TTC549 (cell line): ENCODE results near the gene POC1B.
"Not testable (repeated sequence)": the region's sequence is repeated elsewhere in the genome, so short reads cannot be mapped to it uniquely, and the experiment has no call there.

Source experiments
- FAIRE-seq: peaks from 2 replicates; lab custom pipeline; 2012; peaks lifted over from hg19 to GRCh38; lab: Jason Lieb, UNC

Gene POC1B

DNA sequence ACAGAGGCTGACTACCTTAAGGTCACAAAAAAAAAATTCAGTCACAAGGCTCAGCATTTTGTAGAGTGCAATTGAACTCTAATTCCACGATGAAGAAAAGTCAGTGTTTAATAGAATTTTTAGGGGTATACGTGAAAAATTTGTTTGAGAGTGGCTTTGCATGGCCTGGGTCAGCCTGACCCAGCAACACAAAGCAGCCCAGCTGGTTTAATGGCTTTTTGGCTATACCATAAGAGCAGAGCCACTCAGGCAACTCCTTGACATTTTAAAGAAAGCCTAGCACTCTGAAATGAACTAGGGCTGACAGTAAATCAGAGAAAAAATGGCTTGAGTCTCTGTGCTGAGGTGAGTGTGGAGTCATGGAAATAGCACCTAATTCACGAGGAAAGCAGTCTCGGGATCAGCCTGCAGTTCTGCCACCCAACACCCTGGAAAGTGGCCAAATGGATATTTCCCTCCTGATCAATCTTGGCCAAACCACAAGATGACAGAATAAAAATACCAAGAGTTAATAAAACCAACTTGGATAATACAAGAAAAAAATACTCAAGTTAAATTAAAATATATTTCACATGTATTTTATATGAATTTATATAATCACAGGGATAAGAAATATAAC is 60.8 kb downstream of the POC1B start:
- FAIRE-seq: no peak

DNA sequence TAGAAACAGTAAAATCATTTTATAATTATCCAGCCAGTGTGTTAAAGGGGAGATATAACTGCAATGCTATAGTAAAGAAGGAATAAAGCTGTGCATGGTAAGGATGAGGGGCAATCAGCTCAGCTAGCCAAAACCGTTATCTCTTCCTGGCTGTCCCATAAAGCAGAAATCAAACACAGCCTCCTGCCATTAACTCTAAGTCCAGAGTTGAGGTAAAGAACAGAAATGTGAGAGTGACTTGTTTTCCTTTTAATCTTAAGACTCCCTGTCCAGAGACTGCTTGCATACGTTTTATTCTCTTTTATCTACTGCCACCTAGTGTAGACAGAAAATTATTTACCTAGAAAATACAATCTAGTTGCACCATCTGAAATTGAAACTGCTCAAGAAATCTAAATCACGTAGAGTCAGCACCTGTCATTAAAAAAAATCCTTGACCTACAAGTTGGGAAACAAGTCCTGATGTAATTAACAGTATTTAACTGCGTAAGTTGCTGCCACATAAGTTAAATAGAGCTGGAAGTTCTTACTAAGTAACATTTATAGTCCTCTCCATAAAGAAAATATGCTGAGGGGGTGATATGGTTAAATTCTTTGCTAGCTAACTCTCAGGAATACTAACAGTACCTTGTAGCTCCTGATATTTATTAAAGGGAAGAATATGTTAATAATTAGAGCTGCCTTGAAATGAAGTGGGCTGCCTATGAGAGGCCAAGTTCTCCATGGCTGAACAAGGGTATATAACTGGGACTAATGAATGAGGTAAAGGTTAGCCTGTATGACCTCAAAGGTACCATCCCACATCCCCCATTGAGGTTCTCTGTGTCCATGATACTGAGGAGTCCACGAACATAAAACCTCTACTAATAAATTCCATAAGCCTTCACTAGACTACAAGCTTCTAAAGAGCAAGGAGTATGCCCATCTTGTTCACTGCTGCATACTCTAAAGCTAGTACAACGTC is 63.9 kb downstream of the POC1B start:
- FAIRE-seq: peak; percentile 97

DNA sequence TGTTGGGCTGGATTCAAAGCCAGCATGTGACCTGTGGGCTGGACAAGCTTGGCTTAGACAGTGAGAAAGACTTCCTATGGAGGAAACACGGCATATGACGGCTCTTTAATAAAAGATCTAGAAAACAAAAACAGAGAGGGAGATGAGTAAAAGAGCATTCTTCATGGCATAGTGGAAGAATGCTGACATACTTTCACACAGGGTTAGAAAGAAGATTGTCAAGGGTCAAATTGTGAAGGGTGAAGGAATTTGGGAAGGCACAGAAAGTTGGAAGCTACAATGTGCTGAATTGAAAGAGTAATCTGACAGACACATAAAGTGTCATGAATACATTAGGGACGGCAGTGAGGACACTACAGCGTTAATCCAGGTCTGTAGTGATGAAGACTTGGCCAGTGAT is 64.7 kb downstream of the POC1B start:
- FAIRE-seq: peak; percentile 46

DNA sequence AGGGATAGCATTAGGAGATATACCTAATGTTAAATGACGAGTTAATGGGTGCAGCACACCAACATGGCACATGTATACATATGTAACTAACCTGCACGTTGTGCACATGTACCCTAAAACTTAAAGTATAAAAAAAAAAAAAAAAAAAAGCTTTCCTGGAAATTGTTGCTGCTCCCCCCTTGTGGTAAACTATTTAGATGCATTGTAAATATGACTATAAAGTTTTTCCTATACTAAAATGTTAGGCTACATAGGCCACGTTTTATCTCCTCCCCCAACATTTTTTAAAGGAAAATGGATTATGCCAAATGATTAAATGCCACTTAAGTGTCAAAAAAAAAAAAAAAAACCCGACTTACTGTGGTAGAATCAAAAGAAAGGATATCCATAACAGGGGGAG is 66.6 kb downstream of the POC1B start:
- not testable (repeated sequence) for FAIRE-seq

DNA sequence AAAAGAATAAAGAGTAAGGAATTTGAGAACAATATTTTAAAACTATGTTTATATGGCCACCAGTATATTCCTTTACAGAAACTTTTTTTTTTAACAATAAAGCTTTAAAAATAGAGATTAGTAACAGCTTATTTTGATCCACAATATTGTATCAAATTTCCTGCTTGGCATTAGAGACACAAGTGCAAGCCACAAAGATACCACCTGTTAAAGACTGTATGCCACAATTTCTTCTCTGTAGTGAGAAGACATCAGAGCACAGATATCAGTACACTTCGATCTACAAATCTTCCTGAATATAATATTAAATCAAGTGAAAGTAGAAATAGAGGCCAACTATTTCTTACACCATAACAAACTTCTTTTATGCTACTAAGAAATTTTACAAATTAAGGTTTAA is 69.3 kb downstream of the POC1B start:
- FAIRE-seq: no peak

DNA sequence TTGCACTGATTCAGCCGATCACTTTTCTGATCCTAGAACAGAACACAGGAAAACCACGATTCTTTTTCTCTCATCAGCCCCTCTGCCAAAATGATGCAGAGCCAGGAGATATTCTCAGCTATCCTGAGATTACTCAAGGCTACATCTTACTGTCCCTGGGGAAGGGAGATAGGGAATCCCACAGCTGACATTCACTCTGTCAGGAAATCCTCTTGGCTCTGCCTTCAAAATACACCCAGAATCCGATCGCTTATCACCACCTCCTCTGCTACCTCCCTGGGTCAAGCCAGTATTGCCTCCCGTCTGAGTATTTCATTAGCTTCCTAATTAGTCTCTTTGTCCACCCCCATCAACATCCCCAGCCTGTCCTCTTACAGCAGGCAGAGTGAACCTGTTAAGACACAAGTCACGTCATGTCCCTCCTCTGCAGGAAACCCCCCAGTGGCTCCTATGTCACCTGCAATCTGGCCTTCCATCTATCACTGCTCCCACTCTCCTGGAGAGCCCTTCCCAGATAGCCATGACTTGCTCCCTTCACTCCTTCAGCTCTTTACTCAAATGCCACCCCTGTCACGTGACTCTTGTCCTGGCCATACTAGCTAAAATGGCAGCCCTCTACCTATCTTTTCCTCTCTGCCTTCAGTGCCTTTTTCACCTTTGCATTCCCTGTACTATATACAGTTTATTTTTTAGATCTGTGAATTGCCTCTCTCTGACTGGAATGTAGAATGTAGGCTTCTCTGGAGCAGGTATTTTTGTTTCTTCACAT is 71.6 kb downstream of the POC1B start:
- FAIRE-seq: no peak

DNA sequence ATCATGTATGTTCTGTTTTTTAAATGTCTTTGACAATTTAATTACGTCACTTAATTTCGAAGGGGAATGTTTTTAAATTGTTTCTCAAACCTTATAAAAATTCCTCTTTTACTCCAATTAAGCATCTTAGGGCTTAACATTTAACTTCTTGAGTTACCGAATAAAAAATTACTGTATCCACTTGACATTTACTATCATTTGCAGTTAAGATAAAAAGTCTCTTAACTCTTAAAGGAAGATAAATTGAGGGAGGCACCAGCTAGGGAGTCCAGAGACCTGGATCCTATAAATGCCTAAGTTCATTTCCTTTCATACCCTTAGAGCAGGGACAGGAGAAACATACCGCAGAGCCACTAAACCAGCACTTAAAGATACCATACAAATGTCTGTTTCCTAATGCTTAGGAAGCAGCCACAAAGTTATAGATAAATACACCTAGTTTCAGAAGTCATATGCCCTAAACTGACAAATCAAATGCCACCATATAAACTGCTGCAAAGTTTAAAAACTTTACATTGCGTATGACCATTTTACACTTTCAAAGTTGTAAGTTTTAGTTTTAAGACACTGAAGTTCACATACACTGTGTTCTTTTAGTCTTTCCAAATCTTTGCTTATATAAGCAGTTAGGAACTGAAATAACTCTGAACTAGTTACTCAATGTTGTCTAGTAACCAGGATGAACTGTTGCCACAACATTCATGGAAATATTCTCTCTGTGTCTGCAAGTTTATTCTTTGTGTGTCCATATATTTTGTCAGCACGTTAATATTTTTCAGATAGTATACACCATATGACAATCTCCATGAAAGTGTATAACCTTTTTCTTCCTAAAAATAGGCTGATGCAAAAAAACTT is 72.5 kb downstream of the POC1B start:
- FAIRE-seq: no peak

DNA sequence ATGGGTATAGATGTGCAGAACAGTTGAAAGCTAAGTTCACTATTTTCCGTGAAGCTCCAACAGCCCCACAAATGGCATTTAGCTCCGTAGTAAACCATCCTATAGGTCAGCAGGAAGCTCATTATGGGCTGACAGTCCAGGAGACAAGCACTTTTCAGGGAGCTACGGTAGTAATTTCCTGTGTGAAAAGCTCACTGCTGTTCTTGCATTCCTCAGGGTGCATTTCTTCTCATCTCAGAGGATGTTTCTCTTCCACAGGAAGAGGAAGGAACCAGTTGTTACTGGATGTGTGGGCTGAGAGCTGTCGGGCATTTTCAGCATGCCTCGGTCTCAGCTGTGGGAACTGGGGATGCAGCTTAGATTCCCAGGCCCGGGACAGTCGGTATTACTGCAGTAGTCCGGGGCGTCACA is 74.0 kb downstream of the POC1B start:
- peak; percentile 91 for FAIRE-seq

DNA sequence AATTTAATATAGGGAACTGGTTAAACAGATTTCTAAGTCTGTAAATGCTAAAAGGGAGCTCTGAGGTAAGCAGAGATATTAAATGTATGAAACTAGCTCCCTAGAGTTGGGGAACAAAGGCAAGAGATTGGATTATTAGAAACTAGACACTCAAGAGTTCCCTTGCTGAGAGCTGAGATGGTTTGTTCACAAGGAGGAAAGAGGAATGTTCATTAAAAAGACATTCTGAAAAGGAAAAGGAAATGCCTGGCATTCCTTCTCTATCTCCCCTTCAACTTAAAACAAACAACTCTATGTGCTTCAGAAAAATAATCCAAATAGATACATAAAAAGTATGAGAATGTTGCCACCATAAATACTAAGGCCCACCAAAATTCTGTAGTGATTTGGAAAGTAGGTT is 74.9 kb downstream of the POC1B start:
- no peak for FAIRE-seq

DNA sequence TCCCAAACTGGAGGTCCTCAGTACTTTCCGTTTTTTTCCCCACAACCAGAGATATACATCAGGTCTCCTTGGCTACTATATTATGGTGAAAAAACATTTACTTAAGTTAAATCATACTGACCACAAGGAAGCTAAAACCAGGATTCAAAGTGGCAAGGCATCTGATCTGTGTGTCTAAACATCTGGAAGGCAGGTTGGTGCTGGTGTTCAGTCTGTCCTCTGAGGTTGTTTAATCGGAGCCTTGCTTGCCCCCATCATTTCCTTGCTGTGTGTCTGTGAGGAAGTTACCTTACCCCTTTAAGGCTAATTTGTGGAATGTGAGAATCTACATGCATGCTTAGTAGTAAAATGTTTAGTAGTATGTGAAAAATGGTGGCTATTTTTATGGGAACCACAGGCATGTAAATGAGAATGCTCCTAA is 76.9 kb downstream of the POC1B start:
- FAIRE-seq: no peak

DNA sequence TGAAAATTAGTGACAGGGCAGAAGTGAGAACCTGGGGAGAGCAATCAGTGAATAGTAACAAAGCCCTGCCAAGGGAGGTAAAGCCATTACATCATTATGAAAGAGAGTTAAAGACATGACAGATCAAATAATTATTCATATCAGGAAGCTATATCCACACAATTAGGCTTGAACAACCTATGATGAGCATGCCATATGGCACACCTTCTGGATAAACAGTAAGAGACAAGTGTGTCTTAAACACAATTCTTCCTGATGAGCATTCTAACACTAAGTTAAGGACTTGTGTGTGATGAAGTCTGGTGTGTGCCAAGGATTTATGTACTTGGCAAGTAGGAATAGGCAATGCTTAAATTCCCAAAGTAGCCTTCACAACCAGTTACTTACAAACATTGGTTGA is 77.3 kb downstream of the POC1B start:
- no peak for FAIRE-seq

DNA sequence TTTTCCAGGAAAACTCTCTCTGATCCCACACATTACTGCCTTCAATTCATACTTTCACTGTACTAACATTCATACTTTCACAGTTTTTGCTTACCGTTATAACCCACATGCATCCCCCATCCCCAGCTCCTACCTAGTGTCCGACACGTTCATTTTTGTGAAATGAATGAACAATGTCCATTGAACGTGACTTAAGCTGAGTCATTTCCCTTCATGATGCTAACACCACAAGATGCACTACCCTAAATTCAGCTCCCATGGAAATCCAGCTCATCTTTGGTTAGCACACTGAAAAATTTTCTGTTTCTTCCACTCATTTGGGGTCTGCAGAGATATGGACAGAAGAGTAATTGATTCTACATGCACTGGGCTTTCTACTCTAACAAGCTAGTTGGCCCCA is 85.9 kb downstream of the POC1B start:
- FAIRE-seq: no peak

DNA sequence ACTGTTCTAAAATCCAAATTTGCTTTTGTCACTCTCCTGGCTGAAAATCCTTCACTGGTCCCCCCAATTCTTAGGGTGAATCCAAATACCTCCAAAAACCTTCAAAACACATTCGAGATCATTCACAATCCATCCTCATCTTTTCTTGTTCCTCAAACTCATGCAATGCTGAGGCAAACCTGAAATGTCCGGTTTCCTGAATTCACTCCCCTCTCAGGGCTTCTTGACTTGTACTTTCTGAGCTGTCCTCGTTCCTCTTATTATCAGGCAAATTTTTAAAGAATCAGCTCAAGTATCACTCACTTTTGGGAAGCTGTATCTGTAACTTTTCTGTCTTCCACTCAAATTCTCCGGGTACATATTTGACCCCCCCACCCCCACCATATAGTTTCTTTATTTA is 88.6 kb downstream of the POC1B start:
- no peak for FAIRE-seq

DNA sequence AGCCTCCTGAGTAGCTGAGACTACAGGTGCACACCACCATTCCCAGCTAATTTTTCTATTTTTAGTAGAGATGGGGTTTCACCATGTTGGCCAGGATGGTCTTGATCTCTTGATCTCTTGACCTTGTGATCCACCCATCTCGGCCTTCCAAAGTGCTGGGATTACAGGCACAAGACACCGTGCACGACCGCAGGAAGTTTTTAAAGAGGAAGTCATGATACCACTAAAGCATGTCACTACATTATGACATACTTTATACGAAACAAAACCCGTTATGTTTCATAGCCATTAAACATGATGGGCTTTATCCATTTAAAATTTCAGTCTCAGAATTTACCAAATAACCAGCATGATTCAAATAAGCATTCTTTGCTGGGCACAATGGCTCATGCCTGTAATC is 89.8 kb downstream of the POC1B start:
- no peak for FAIRE-seq

DNA sequence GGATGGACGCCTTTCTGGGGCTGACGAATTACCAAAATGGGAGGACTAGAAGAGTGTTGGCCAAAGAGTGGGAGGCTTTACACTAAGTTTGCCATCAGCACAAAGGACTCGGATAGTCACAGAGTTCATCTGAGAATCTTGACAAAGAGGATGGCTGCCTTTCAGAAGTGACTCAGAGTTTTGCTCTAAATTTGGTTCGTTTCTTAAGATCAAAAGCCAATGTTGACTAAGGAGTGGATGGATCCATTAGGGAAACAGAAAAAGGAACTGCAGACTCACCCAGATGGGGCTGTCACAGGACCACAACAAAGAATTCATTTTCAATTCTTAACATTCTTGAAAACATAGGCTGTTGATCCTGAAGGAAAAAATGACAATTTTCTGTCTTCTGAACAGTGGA is 92.2 kb downstream of the POC1B start:
- FAIRE-seq: no peak

DNA sequence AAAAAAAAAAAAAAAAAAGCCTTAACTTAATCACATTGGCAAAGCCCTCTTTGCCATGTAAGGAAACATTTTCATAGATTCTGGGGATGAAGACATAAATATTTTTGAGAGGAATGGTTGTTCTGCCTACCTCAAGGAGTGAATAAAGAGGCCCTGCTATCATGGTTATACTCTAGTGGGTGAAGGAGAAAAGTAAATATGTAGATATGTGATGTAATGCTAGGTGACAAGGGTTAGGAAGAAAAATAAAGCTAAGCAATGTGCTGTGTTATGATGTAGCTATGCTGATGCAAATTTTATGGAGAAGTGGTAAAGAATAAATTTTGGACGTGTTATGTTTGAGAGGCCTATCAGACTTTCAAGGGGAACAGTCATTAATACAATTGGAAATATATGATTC is 93.5 kb downstream of the POC1B start:
- FAIRE-seq: no peak

DNA sequence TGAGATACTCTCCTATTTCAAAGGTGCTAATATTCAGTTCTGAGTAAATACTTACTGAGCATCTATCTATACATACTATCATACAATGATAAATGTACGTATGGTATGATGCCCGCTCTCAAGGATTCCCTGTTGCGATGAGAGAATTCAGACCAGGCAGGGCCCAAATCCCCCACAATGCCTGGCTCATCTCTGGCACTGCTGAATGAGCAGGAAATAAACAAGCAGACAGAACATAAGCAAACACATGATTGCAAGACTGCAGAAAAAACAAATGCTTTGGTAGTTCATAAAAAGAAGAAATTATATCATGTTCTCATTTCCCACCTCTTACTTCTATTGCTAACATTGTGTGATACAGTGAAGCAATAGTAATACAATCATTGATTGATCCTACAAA is 96.3 kb downstream of the POC1B start:
- FAIRE-seq: no peak

DNA sequence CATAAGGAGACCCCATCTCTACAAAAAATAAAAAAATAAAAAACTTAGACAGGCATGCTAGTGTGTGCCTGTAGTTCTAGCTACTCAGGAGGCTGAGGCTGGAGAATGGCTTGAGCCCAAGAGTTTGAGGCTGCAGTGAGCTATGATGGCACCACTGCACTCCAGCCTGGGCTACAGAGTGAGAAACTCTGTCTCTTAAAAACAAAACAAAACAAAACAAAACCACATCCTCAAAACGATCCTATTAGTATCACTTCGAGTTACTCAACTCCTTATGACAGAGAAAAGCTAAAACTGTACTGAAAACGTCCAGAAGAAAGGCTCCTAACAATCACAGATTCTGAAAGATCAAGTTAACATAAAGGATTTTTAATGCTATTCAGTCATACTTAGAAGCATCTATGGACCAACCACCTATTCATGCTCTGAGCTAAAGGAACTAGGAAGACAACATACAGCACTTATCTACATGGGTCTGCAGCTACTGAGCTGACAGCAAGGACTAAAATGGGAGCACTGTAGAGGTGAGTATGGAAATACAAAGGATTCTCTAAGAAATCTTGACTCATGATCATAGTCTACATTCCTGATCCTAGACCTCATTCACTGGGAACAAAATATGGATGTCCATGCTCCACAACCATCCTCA is 98.2 kb downstream of the POC1B start:
- no peak for FAIRE-seq

DNA sequence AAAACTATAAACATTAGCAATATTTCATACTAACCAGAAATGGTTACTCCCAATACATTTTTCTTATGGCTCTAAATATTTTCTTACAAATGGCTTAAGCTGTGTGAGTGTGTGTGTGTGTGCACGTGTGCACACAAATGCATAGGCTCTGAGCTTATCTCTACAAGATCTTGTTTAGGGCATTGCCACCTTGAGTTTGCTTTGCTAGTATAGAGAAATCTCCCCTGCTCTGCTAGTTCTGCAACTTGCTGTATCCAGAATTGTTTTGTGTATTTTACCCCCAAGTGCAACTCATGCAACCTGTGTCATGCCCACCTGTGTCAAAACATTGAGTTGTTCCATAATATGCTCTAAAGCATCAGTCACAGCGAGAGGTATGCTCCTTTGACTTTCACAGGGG is 101.0 kb downstream of the POC1B start:
- FAIRE-seq: no peak

DNA sequence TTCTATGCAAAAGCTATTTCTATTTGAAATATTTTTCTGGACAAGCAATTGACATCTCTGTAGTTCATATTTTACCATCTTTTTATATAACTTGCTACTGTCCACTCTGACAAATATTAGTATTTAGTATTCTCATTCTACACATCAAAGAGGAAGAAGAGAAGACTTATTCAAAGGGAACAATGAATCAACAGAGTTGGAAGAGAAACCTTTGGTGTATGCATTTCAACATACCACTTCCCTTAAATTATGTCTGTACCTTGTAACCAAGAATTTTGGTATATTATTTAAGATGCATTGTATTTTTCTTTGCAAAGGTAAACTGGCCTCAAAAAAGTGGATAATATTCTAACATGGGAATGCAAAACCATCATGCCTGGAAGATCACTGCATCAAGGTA is 101.5 kb downstream of the POC1B start:
- FAIRE-seq: no peak

DNA sequence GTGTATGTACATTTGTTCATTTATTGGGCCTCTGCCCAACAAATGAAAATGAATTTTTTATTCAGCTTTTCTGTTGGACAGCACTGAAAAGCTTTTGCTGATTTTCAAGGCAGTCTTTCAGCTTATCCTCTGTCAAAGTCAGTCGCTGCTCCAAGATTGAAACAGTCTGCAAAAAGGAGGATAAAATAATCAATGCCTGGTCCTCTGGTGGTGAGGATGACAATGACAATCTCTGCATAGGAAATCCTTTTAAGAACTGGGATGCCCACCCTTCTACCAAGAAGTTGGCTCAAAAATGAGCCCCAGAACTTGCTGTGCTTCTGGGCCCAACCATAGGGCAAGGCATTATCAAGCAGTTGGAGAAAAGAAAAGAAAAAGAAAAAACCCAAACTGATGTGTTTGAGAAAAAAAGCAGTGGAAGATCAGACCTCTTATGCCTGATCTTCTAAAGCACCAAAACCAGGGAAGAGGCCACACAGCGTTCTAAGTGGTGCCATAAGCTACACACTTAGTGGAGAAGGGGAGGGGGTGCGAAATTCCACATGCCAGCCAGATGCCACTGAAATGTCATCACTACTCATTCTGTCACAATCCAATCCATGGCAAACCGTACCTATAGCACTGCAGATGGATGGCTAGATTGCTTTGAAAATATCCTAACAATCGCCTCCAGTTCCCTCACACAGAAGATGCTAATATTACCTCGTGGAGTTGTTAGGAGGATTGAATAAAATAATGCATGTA is 104.6 kb downstream of the POC1B start:
- no peak for FAIRE-seq
